SJCRH30 (cell line): Measurements from ENCODE around the gene COG3. TPM values are rescaled to one million over a fixed set of nuclear protein-coding genes. Genes with fewer than 3 reads are reported as not detected.

Experiments used
- DNase-seq, 2 experiments: peaks; one replicate each; pipeline ENCODE4 v3.0.0-alpha.2; 2015 to 2020
- H3K27ac ChIP-seq: fragments of 250-450 bp; sonication (Bioruptor Pico); 2 replicates; pipeline ENCODE4 v1.5.1; 2020; ENCODE audit warnings: mild to moderate bottlenecking, moderate library complexity
- H3K27me3 ChIP-seq: fragments of 250-450 bp; sonication (Bioruptor Pico); 2 replicates; pipeline ENCODE4 v1.5.1; 2020; ENCODE audit warnings: mild to moderate bottlenecking, moderate library complexity
- H3K36me3 ChIP-seq: fragments of 250-450 bp; sonication (Bioruptor Pico); 2 replicates; pipeline ENCODE4 v1.5.1; 2020; ENCODE audit warnings: mild to moderate bottlenecking, moderate library complexity
- H3K4me1 ChIP-seq: fragments of 250-450 bp; sonication (Bioruptor Pico); 2 replicates; pipeline ENCODE4 v1.5.1; 2020; ENCODE audit warnings: mild to moderate bottlenecking, moderate library complexity
- H3K4me3 ChIP-seq: fragments of 250-450 bp; sonication (Bioruptor Pico); 2 replicates; pipeline ENCODE4 v1.5.1; 2020; ENCODE audit warnings: mild to moderate bottlenecking, moderate library complexity
- H3K9me3 ChIP-seq: fragments of 250-450 bp; sonication (Bioruptor Pico); replicated peaks from 2 replicates; pipeline ENCODE4 v1.5.1; 2020; ENCODE audit warnings: mild to moderate bottlenecking, moderate library complexity
- total RNA-seq: library from RNA; depleted of rRNA; stranded (reverse); fragments of >200 nt; shearing (Covaris generic); gene quantifications from 2 replicates; pipeline ENCODE4 v1.2.3, GENCODE V29; 2014; rRNA removed

The COG3 gene
- total RNA-seq, 1 experiment from 2014 or later: 24.1 TPM

GRCh38 chr13:45582408-45583076 lies 117.8 kb downstream of the COG3 start:
- Histone ChIP-seq H3K27me3 (no peaks in the 10 kb centered on the region), H3K4me3 (no peak overlapping the region), H3K4me1 (no peaks in the 10 kb centered on the region), H3K27ac (no peak overlapping the region), H3K36me3 (no peaks in the 10 kb centered on the region), H3K9me3 (no peaks in the 10 kb centered on the region)
- no peak for DNase-seq

GRCh38 chr13:45584816-45585215 lies 120.1 kb downstream of the COG3 start:
- DNase-seq: no peak
- no peaks in the 10 kb centered on the region for H3K9me3 ChIP-seq

More at GRCh38 chr13:45584816-45585215, 120.1 kb downstream of the COG3 start:
- Histone ChIP-seq H3K36me3 (no peaks in the 10 kb centered on the region), H3K4me3 (no peak overlapping the region), H3K4me1 (no peaks in the 10 kb centered on the region), H3K27ac (no peak overlapping the region), H3K27me3 (no peaks in the 10 kb centered on the region)

Other genes starting within 250 kb of the COG3 start
- 2,959 and 3,278 TPM in 2 replicates for gene TPT1, start 123.8 kb upstream of the COG3 start, total RNA-seq
- 8.2 and 8.7 TPM in 2 replicates for gene SLC25A30, start 46.6 kb upstream of the COG3 start, total RNA-seq
- gene ERICH6B, start 150.8 kb downstream of the COG3 start, total RNA-seq: not detected in 2 replicates
- not detected in 2 replicates for gene CBY2, start 237.4 kb downstream of the COG3 start, total RNA-seq